NCI-H526 (cell line): Measurements from ENCODE around the gene MACROD2.
"Not testable (repeated sequence)": the region's sequence is repeated elsewhere in the genome, so short reads cannot be mapped to it uniquely, and the experiment has no call there.

Experiments used
- DNase-seq, 2 experiments: peaks; one replicate each; lab custom pipeline; 2025; lab: John Stamatoyannopoulos, UW

The MACROD2 gene

GRCh38 chr20:14916360-14916920, 921.1 kb downstream of the MACROD2 start:
- no peak for DNase-seq

GRCh38 chr20:14918281-14918680, 923.0 kb downstream of the MACROD2 start:
- DNase-seq, result no peak

- DNase-seq, result no peak
These were observed 923.7 kb downstream of the MACROD2 start for GRCh38 chr20:14918976-14919375.

GRCh38 chr20:14919501-14920081, 924.3 kb downstream of the MACROD2 start:
- peak in 1 of 2 experiments; percentile 29 for DNase-seq

GRCh38 chr20:14921513-14921912, 926.2 kb downstream of the MACROD2 start:
- DNase-seq, result no peak

- no peak for DNase-seq
These were observed 927.4 kb downstream of the MACROD2 start for GRCh38 chr20:14922503-14923267.

- DNase-seq, result no peak
These were observed 929.1 kb downstream of the MACROD2 start for GRCh38 chr20:14924433-14924832.

- no peak for DNase-seq
These were observed 930.0 kb downstream of the MACROD2 start for GRCh38 chr20:14925300-14925699.

GRCh38 chr20:14926436-14926835, 931.1 kb downstream of the MACROD2 start:
- DNase-seq, result not testable (repeated sequence)

GRCh38 chr20:14928083-14928482, 932.8 kb downstream of the MACROD2 start:
- no peak for DNase-seq

GRCh38 chr20:14929388-14929787, 934.1 kb downstream of the MACROD2 start:
- no peak for DNase-seq

GRCh38 chr20:14932040-14932439, 936.7 kb downstream of the MACROD2 start:
- no peak for DNase-seq

GRCh38 chr20:14935285-14935684, 940.0 kb downstream of the MACROD2 start:
- DNase-seq, result no peak

- no peak for DNase-seq
These were observed 941.7 kb downstream of the MACROD2 start for GRCh38 chr20:14937021-14937420.

- no peak for DNase-seq
These were observed 942.5 kb downstream of the MACROD2 start for GRCh38 chr20:14937846-14938245.

- no peak for DNase-seq
These were observed 952.2 kb downstream of the MACROD2 start for GRCh38 chr20:14947536-14947935.

GRCh38 chr20:14947946-14948345, 952.6 kb downstream of the MACROD2 start:
- DNase-seq, result no peak

GRCh38 chr20:14948416-14948815, 953.1 kb downstream of the MACROD2 start:
- DNase-seq, result peak in 1 of 2 experiments; percentile 19

- peak in 1 of 2 experiments; percentile 21 for DNase-seq
These were observed 955.3 kb downstream of the MACROD2 start for GRCh38 chr20:14950633-14951032.

- no peak for DNase-seq
These were observed 955.8 kb downstream of the MACROD2 start for GRCh38 chr20:14951105-14951504.

GRCh38 chr20:14951707-14952418, 956.5 kb downstream of the MACROD2 start:
- no peak for DNase-seq

GRCh38 chr20:14953736-14954135, 958.4 kb downstream of the MACROD2 start:
- DNase-seq, result peak in 1 of 2 experiments; percentile 10

GRCh38 chr20:14955399-14955798, 960.1 kb downstream of the MACROD2 start:
- peak in 1 of 2 experiments; percentile 24 for DNase-seq
